Activated CD4-positive, alpha-beta T cell treated with anti-CD3 and anti-CD28 coated beads, Interleukin-10, Interleukin-2, amounts not matched to agents 100 ng/mL and 50 ng/mL, durations not matched to agents 16 hours and 8 hours (primary cell): ENCODE results near the gene ACR.

Experiments used
- DNase-seq: peaks from one replicate; pipeline ENCODE4 v3.0.0-alpha.2; 2020

The ACR gene

GRCh38 chr22:50717709-50718351, 20.2 kb upstream of the ACR start:
- DNase-seq: no peak

- no peak for DNase-seq
Observed at GRCh38 chr22:50718352-50718709, 19.7 kb upstream of the ACR start.

GRCh38 chr22:50719814-50720300, 18.1 kb upstream of the ACR start:
- no peak for DNase-seq

GRCh38 chr22:50720301-50721256, 17.4 kb upstream of the ACR start:
- DNase-seq: no peak

GRCh38 chr22:50721257-50721844, 16.7 kb upstream of the ACR start:
- no peak for DNase-seq

- DNase-seq: no peak
Observed at GRCh38 chr22:50722048-50722701, 15.8 kb upstream of the ACR start.

- no peak for DNase-seq
Observed at GRCh38 chr22:50722716-50723428, 15.1 kb upstream of the ACR start.

GRCh38 chr22:50723991-50724390, 14.0 kb upstream of the ACR start:
- DNase-seq: no peak

GRCh38 chr22:50724616-50725015, 13.4 kb upstream of the ACR start:
- DNase-seq: no peak

GRCh38 chr22:50725597-50725996, 12.4 kb upstream of the ACR start:
- DNase-seq: no peak

- no peak for DNase-seq
Observed at GRCh38 chr22:50726643-50727340, 11.2 kb upstream of the ACR start.

- DNase-seq: no peak
Observed at GRCh38 chr22:50727678-50728522, 10.1 kb upstream of the ACR start.

GRCh38 chr22:50728523-50728931, 9.5 kb upstream of the ACR start:
- no peak for DNase-seq

- no peak for DNase-seq
Observed at GRCh38 chr22:50729391-50730012, 8.5 kb upstream of the ACR start.

GRCh38 chr22:50730013-50730891, 7.8 kb upstream of the ACR start:
- DNase-seq: no peak

GRCh38 chr22:50730941-50731661, 6.9 kb upstream of the ACR start:
- no peak for DNase-seq

GRCh38 chr22:50731811-50732624, 6.0 kb upstream of the ACR start:
- peak; percentile 64 for DNase-seq

GRCh38 chr22:50732681-50733080, 5.3 kb upstream of the ACR start:
- no peak for DNase-seq
